Left kidney (tissue), 2 donors: ENCODE results near the gene PTCD2. TPM values are rescaled to one million over a fixed set of nuclear protein-coding genes. Genes with fewer than 3 reads are reported as not detected.

ENCODE experiments used
- DNase-seq: peaks from one replicate; pipeline ENCODE4 v3.0.0-alpha.2; 2013
- polyA plus RNA-seq: library from polyadenylated mRNA; unstranded; fragments of 120-200 nt; gene quantifications from one replicate; pipeline ENCODE4 v1.2.1, GENCODE V29; 2013; ENCODE audit not compliant: insufficient read length

PTCD2 gene
- polyA plus RNA-seq, 1 donor, result 12.2 TPM

- DNase-seq, result no peak
Measured at GRCh38 chr5:72412283-72413055, 92.3 kb downstream of the PTCD2 start.

- no peak for DNase-seq
Measured at GRCh38 chr5:72415616-72416325, 95.6 kb downstream of the PTCD2 start.

- DNase-seq, result no peak
Measured at GRCh38 chr5:72417333-72418062, 97.3 kb downstream of the PTCD2 start.

Other genes with a start within 250 kb of the PTCD2 start
- 15.8 TPM for gene MAP1B, start 212.9 kb upstream of the PTCD2 start, polyA plus RNA-seq
- 80.1 TPM for gene MRPS27, start 133 bp upstream of the PTCD2 start, polyA plus RNA-seq
- 3.5 TPM for gene ZNF366, start 187.0 kb downstream of the PTCD2 start, polyA plus RNA-seq